ENCODE measurements around the gene PNKD. TPM values are rescaled to one million over a fixed set of nuclear protein-coding genes. Genes with fewer than 3 reads are reported as not detected.
A peak's percentile ranks its signal among the peaks of the same experiment; 100 is the strongest.

The PNKD gene
- polyA plus RNA-seq, 3 donors = 87.3 to 104 (median 103) TPM

DNA sequence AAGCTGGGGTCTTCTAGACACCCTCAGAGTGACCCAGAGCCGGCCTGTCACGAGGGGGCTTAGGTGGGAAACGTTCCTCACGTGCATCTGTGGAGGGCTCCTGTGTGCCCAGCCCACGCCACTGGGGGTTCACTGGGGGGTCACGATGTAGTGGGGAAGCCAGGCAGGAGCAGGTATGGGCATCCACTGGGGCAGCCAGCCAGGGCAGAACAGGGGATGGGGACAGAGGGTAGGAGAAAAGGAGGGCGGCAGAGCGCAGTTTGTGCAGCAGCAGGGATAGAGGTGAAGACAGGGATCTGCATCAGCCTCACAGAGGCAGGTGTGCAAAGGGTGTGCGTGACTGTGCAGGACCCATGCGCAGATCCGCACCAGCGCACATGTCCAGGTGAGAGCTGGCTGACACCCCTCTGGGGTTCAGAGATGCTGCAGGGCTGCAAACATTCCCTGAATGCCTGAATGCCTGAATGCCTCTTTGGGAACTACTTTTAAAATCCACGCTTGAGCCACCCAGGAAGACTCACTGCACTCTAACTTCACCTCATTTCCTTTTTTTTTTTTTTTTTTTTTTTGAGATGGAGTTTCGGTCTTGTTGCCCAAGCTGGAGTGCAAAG lies 10.0 kb downstream of the PNKD start:
- no peak for DNase-seq (ENCODE audit: extremely low read depth in 1 of 11, low read depth in 9 of 11, low spot score in 4 of 11)

DNA sequence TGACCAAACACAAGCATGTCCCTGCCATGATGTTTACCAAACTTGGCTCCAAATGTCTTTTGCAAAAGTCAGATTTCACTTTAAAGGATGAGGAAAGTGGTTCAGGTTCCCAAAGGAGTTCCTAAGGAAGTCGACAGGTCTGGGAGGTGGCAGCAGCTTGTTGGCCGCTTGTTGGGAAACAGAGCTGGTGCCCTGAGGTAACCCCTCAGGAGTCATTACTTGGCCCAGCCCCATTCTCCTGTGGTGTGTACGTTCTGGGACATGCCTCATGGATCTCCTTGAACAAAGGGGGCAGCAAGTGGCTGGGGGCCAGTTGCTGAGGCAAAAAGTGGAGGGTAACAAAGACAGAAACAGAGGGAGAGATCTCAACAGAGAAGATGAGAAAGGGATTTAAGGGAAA lies 11.1 kb downstream of the PNKD start:
- no peak for DNase-seq (ENCODE audit: extremely low read depth in 1 of 11, low read depth in 9 of 11, low spot score in 4 of 11)

DNA sequence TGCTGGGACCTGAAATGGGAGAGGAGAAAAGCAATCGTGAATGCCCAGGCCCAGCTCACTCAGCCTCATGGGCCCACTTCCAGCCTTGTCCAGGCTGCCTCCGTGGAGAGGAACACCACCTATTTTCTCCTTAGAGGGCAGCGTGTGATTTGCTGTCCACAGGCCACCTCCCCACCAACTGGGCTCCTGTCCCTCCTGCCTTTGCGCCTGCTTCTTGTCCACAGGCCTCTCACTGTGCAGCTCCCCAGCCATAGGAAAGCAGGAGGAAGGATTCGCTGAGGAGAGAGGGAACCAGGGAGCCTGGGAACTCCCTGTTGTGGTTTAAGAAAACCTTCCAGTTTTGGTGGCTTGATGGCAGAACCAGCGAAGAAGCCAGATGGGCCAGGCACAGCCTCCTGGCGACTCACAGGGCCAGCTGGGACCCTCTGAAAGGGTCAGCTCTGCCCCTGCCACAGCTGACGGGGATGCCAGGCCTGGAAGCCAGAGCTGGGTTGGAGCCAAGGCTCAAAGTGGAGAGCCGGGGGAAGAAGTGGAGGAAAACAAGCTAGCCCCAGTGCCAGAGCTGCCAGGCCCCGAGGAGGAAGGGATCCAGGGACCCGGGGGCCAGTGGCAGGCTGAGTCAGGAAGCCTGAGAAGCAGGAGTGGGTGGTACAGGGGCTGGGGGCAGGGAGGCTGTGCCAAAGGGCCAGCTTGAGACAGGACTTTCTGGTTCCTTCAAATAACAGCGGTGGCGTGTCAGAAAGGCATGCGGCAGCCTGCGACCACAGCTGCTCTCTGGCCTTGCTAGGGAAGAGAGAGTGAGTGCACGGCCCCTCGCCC lies 12.1 kb downstream of the PNKD start:
- DNase-seq (ENCODE audit: extremely low read depth in 1 of 11, low read depth in 9 of 11, low spot score in 4 of 11) = no peak

DNA sequence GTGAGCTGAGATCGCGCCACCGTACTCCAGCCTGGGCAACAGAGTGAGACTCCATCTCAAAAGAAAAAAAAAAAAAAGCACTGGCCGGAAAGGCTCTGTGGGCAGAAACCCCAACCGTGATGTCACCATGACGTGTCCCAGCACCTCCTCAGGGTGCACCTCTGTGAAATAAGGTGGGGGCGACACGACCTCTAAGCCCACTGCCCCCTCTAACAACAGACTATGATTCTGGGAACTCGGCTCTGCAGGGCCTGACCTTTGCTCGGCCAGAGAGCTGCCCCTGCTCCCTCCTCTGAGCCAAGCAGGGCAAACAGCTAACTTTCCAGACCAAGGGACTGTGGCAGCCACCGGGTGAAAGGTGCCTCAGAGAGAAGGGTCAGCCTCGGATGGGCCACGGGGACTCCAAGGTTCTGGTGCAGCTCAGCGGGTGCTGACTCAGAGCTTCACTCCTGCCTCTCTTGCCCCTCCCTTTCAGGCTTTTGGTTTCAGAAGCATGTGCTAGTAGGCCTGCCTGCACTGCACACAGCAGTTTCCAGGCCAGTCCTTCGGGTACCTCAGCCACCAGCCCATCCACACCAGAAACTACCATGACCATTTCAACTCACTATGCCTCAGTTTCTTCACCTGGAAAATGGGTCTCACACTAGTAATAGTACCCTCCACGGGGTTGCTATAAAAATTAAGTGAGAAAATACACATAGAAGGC lies 13.9 kb downstream of the PNKD start:
- no peak for DNase-seq (ENCODE audit: extremely low read depth in 1 of 11, low read depth in 9 of 11, low spot score in 4 of 11)

DNA sequence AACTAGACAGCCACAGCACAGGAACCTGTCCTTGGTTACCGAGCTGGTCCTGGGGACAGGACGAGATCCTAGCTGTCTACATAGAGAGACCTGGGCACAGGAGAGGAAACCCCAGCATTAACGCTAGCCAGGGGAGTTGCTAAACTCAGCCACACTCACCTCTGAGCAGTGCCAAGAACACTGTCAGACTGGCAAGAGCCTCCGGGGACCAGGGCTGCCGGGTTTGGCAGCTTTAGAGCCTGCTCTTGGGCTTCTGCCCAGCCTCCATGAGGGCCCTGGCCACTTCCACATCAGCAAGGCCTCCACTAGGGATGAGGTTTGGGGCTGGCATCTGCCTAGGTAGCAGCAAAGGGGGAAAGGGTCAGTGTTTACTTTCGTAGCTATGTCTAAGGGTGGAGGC lies 15.3 kb downstream of the PNKD start:
- DNase-seq (ENCODE audit: extremely low read depth in 1 of 11, low read depth in 9 of 11, low spot score in 4 of 11) = no peak

GRCh38 chr2:218286570-218287459 lies 16.5 kb downstream of the PNKD start:
- peak in 4 of 11 donors; percentile 61 to 78 (median 69) for DNase-seq (ENCODE audit: extremely low read depth in 1 of 11, low read depth in 9 of 11, low spot score in 4 of 11)

DNA sequence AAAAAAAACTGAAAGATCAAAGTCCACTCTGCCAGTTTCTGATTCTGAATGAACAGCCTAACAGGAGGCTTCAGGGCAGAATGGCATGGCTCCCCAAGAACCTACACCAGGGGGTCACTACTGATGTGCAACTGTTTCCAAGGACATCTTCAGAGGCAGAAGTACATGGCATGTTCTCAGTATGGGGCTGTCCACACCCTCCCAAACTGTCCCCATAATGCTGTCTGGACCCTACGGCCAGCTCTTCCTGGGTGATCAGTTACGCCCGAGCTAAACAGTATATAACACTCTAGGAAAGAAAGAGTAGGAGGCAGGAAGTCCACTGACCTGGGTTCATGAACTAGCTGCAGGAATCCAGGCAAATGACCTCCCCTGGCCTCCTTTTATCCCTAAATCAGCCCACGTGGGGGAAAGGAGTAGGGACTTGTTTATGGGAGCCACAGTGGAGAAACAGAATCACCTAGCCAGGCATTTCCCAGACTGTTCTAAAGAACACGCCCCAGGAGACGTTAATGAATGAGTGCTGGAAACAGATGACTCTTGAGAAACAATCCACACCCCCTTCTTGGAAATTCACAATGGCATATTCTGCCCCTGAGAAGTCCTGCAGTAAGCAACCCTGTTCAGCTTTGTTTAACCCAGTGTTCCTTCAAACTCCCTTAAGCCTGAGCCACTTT lies 19.5 kb downstream of the PNKD start:
- DNase-seq (ENCODE audit: extremely low read depth in 1 of 11, low read depth in 9 of 11, low spot score in 4 of 11) = no peak

DNA sequence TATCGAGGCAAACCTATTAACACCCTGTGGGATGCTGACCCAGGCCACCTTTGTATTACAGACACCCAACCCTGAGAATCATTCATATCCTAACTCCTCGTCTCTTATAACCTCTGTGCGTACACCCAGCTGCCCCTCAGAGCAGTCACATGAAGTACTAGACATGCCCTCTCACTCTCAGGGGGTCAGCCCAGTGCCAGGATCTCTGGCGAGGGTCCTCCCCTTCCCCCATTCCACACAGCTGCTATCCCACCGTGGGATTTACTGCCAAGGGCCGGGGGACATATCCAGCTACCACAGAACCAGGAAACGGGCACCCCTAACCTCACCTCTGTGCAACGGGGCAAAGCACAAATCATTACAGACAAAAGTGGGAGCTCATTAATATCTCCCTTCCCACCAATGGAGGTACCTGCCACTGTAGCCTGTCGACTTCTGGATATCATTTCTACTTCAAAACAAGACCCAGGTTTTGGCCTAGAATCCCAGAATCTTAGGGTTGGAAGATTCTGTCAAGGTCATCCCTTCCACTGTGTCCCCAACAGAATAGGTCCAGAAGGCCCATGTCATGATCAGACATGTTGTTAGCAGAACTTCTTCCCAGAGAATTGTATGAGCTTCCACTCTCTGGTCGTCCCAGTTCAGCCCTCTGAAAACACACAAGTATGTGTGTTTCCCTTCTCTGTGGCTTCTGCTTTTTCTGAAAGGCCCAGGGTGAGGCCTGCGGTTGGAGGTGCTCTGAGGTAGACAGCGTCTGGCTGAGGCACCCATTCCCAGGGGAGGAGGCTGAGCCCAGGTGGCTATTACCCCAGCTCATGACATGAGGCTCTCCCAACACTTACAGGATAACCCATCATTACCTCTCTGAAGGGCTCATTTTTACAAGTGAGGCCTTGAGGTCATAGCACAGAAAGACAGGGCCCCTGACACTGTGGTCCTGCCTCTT lies 20.3 kb downstream of the PNKD start:
- DNase-seq (ENCODE audit: extremely low read depth in 1 of 11, low read depth in 9 of 11, low spot score in 4 of 11) = no peak

DNA sequence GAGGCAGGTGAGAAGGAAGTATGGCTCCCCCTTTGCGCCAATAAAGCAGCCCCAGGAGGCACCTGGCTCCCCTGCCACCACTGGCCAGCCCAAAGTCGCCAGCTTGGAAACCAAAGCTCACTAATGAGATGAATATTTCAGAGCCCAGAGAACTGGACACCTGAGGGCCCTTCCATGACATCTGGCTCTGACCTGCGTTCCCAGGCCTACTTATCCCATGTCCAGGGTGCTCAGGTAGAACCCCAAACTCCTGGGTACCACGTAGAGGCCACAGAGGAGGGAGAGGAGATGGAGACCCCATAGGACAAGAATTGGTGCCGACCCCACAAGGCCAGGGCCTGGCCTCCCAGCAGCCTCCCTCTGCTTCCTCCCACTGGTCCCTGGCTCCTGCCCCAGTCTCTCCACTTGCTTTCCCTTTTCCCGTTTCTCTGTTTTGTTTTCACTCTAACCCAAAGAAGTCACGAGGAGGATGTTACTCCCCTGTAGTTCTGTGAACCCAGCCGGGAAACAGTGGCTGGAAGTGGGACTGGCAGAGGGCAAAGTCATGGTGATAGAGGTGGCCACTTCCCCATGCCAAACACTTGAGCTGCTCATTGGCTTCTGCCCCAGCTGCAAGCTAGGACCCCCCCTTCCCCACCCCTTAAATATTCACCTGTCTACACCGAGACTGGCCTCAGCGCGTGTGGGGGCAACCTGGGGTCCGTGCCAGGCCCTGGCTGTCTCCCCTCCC lies 21.2 kb downstream of the PNKD start:
- DNase-seq (ENCODE audit: extremely low read depth in 1 of 11, low read depth in 9 of 11, low spot score in 4 of 11) = no peak

- peak in 3 of 11 donors; percentile 56 to 77 (median 70) for DNase-seq (ENCODE audit: extremely low read depth in 1 of 11, low read depth in 9 of 11, low spot score in 4 of 11)
Observed at GRCh38 chr2:218292048-218293014, 22.0 kb downstream of the PNKD start, which contains the start of gene TMBIM1. TMBIM1 (minus strand) TSS chr2:218292503; CDS start chr2:218282141, 10,362 bp downstream.

DNA sequence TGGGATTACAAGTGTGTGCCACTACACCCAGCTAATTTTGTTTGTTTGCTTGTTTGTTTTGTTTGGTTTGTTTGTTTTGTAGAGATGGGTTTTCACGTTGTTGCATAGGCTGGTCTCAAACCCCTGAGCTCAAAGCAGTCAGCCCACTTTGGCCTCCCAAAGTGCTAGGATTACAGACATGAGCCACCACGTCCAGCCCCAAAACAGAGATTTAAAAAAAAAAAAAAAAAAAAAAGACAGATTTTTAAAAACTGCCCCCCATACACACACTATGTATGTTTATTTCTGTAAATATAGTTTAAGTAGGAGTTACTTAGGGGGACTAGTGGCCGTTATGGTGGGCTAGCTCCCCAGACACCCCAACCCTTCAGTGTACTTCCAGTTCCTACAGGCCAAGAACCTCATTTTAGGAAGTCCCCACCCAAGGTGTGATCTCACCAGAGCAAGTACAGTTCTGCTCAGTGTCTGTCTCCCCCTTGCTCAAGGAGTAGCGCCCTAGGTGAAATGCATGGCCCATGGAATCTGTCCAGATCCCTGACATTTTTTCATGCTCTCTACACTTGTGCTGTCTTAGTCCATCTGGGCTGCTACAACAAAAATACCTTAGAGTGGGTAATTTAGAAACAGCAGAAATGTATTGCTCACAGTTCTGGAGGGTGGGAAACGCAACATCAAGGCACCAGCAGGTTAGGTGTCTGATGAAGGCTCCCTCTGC lies 23.6 kb downstream of the PNKD start:
- DNase-seq (ENCODE audit: extremely low read depth in 1 of 11, low read depth in 9 of 11, low spot score in 4 of 11) = no peak

DNA sequence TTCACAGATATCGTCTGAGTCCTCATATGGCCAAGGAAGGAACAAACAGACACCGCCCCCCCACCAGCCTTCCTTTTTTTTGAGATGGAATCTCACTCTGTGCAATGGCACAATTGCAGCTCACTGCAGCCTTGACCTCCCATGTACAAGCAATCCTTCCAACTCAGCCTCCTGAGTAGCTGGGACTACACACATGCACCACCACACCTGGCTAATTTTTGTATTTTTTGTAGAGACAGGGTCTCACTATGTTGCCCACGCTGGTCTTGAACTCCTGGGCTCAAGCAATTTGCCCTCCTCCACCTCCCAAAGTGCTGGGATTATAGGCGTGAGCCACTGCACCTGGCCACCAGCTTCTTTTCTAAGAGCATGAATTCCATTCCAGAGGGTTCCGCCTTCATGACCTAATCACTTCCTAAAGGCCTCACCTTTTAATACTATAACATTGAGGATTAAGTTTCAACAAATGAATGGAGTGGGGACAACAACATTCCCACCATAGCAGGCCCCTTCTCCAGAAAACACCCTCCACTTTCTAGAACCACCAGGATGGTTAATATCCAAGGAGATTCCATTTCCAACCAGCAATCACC lies 24.2 kb downstream of the PNKD start:
- no peak for DNase-seq (ENCODE audit: extremely low read depth in 1 of 11, low read depth in 9 of 11, low spot score in 4 of 11)

- DNase-seq (ENCODE audit: extremely low read depth in 1 of 11, low read depth in 9 of 11, low spot score in 4 of 11) = no peak
Observed at GRCh38 chr2:218295029-218295428, 24.7 kb downstream of the PNKD start.

DNA sequence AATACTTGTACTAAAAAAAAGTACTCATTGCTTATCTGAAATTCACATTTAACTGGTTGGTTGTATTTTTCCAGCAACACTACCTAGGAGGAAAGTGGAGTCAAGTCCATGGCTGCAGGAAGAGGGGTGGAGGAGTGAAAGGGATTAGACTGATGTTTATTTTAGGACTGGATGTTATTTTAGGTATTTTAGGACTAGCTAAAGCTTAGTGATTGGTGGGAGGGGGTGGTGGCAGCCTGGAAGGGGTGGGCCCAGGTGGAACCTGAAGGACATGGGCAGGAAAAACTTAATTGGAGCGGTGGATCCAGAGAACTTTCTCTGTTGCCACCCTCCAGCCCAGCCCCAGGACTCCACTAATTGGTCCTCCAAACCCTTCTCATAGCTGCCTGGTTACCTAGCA lies 25.9 kb downstream of the PNKD start:
- DNase-seq (ENCODE audit: extremely low read depth in 1 of 11, low read depth in 9 of 11, low spot score in 4 of 11) = no peak

GRCh38 chr2:218296847-218297246 lies 26.5 kb downstream of the PNKD start:
- no peak for DNase-seq (ENCODE audit: extremely low read depth in 1 of 11, low read depth in 9 of 11, low spot score in 4 of 11)
